Mammary epithelial cell (primary cell): ENCODE measurements around the gene TPM4.

Source experiments
- EZH2 ChIP-seq: IDR thresholded peaks from 2 replicates; pipeline ENCODE4 v1.6.1; 2012; ENCODE audit warnings: low read length, inconsistent platforms, borderline replicate concordance
- TF ChIP-seq, protein P1 (sequence below), 2 donors: IDR thresholded peaks in 1 of 2; conservative IDR thresholded peaks in 1 of 2; 2 replicates each; pipeline ENCODE4 v1.5.1; 2011 to 2012; ENCODE audit warnings: inconsistent platforms in 2 of 2, low read length in 2 of 2, mild to moderate bottlenecking in 2 of 2, control low read depth in 1 of 2, low read depth in 1 of 2; ENCODE audit not compliant: insufficient read depth in 1 of 2; ENCODE audit errors: extremely low read depth in 1 of 2

DNA sequence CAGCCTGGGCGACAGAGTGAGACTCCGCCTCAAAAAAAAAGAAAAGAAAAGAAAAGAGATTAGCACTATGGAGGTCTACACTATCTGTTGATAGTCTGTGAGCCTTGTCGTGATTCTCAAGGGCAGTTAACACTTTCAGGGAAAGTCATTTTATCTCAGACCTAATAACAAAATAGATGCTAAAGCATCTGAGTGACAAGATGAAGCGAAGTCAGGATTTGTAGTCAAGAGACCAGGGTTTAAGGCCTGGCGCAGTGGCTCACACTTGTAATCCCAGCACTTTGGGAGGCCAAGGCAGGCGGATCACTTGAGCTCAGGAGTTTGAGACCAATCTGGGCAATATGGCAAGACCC lies 22.1 kb downstream of the TPM4 start:
- TF ChIP-seq, protein P1, sequence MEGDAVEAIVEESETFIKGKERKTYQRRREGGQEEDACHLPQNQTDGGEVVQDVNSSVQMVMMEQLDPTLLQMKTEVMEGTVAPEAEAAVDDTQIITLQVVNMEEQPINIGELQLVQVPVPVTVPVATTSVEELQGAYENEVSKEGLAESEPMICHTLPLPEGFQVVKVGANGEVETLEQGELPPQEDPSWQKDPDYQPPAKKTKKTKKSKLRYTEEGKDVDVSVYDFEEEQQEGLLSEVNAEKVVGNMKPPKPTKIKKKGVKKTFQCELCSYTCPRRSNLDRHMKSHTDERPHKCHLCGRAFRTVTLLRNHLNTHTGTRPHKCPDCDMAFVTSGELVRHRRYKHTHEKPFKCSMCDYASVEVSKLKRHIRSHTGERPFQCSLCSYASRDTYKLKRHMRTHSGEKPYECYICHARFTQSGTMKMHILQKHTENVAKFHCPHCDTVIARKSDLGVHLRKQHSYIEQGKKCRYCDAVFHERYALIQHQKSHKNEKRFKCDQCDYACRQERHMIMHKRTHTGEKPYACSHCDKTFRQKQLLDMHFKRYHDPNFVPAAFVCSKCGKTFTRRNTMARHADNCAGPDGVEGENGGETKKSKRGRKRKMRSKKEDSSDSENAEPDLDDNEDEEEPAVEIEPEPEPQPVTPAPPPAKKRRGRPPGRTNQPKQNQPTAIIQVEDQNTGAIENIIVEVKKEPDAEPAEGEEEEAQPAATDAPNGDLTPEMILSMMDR (conservative IDR thresholded peaks at IDR 0.05 in 1 of 2, IDR thresholded peaks at IDR 0.05 in 1 of 2; ENCODE audit: extremely low read depth in 1 of 2, insufficient read depth in 1 of 2, low read depth in 1 of 2, low read length in 2 of 2), result no peak
- no peak for TF ChIP-seq EZH2
